WTC11 (cell line): ENCODE results near the gene EEF2K. TPM values are rescaled to one million over a fixed set of nuclear protein-coding genes. Genes with fewer than 3 reads are reported as not detected.

Source experiments
- ATAC-seq: fragments of 200-7000 bp; cut with Tn5 transposase; 2 replicates; pipeline ENCODE4 v1.10.0; 2021; ENCODE audit warnings: mild to moderate bottlenecking, moderate library complexity
- CTCF ChIA-PET: fragments of 300-600 bp; sonication (Branson Sonifier 250); formaldehyde crosslinking; loops from one replicate; lab custom pipeline; 2021; ENCODE audit warnings: antibody characterized with exemption; lab: Charles Lee
- POLR2A ChIA-PET: fragments of 350-600 bp; sonication (Branson Sonifier 250); formaldehyde crosslinking; loops from one replicate; lab custom pipeline; 2021; ENCODE audit warnings: antibody characterized with exemption; lab: Charles Lee
- DNase-seq: peaks from one replicate; pipeline ENCODE4 v3.0.0; 2021; ENCODE audit warnings: low spot score
- H3K27ac Mint-ChIP-seq: 2 replicates; pipeline ENCODE4 v1.8.0; 2021; ENCODE audit warnings: mixed read lengths
- H3K27me3 Mint-ChIP-seq: 2 replicates; pipeline ENCODE4 v1.8.0; 2021; ENCODE audit warnings: low read depth, mild to moderate bottlenecking, moderate library complexity, mixed read lengths
- H3K36me3 Mint-ChIP-seq: 2 replicates; pipeline ENCODE4 v1.8.0; 2021; ENCODE audit warnings: mixed read lengths
- H3K4me1 Mint-ChIP-seq: 2 replicates; pipeline ENCODE4 v1.8.0; 2022; ENCODE audit warnings: mixed read lengths
- H3K4me3 Mint-ChIP-seq: 2 replicates; pipeline ENCODE4 v1.8.0; 2021; ENCODE audit warnings: mild to moderate bottlenecking, moderate library complexity, mixed read lengths
- H3K9me3 Mint-ChIP-seq: 2 replicates; pipeline ENCODE4 v1.8.0; 2021; ENCODE audit warnings: mixed read lengths
- AFF4 ChIP-seq: sonication (generic); formaldehyde crosslinking; IDR thresholded peaks from 2 replicates; pipeline ENCODE4 v1.8.1; 2023; ENCODE audit warnings: mild to moderate bottlenecking, missing genetic modification reagents, borderline replicate concordance
- ATF6 ChIP-seq: sonication (generic); formaldehyde crosslinking; IDR thresholded peaks from 2 replicates; pipeline ENCODE4 v1.8.1; 2023; ENCODE audit warnings: mild to moderate bottlenecking, missing genetic modification reagents
- CREB1 ChIP-seq: sonication (generic); formaldehyde crosslinking; IDR thresholded peaks from 2 replicates; pipeline ENCODE4 v1.8.0; 2023; ENCODE audit warnings: mild to moderate bottlenecking, missing genetic modification reagents
- CTCF ChIP-seq: fragments of 200-600 bp; IDR thresholded peaks from 2 replicates; pipeline ENCODE4 v1.8.0; 2022; ENCODE audit warnings: antibody characterized with exemption
- ESRRA ChIP-seq: sonication (generic); formaldehyde crosslinking; IDR thresholded peaks from 2 replicates; pipeline ENCODE4 v1.8.1; 2022; ENCODE audit warnings: mild to moderate bottlenecking, missing genetic modification reagents, borderline replicate concordance
- FOXP1 ChIP-seq: sonication (generic); formaldehyde crosslinking; IDR thresholded peaks from 2 replicates; pipeline ENCODE4 v1.8.0; 2022; ENCODE audit warnings: missing genetic modification reagents, mild to moderate bottlenecking, moderate library complexity, borderline replicate concordance
- NFATC4 ChIP-seq: fragments of 250-450 bp; sonication (Bioruptor Pico); IDR thresholded peaks from 2 replicates; pipeline ENCODE4 v1.9.0; 2021; ENCODE audit warnings: mild to moderate bottlenecking
- NFYB ChIP-seq: sonication (generic); formaldehyde crosslinking; conservative IDR thresholded peaks from 2 replicates; pipeline ENCODE4 v1.8.0; 2022; ENCODE audit warnings: low read depth, missing genetic modification reagents
- NR1H2 ChIP-seq: sonication (generic); formaldehyde crosslinking; IDR thresholded peaks from 2 replicates; pipeline ENCODE4 v1.9.0; 2021; ENCODE audit warnings: mild to moderate bottlenecking, moderate library complexity, missing genetic modification reagents
- NR2C2 ChIP-seq: sonication (generic); formaldehyde crosslinking; IDR thresholded peaks from 2 replicates; pipeline ENCODE4 v1.8.0; 2022; ENCODE audit warnings: mild to moderate bottlenecking, missing genetic modification reagents
- OVOL2 ChIP-seq: fragments of 250-450 bp; sonication (Bioruptor Pico); IDR thresholded peaks from 2 replicates; pipeline ENCODE4 v1.9.0; 2021; ENCODE audit warnings: mild to moderate bottlenecking, borderline replicate concordance
- RORB ChIP-seq: fragments of 250-450 bp; sonication (Bioruptor Pico); IDR thresholded peaks from 2 replicates; pipeline ENCODE4 v1.9.0; 2021; ENCODE audit warnings: mild to moderate bottlenecking
- SMAD3 ChIP-seq: sonication (generic); formaldehyde crosslinking; IDR thresholded peaks from 2 replicates; pipeline ENCODE4 v1.8.0; 2022; ENCODE audit warnings: missing genetic modification reagents, mild to moderate bottlenecking, borderline replicate concordance
- TCF7 ChIP-seq: sonication (generic); formaldehyde crosslinking; IDR thresholded peaks from 2 replicates; pipeline ENCODE4 v1.8.0; 2022; ENCODE audit warnings: mild to moderate bottlenecking, low read depth, missing genetic modification reagents, moderate library complexity
- USF2 ChIP-seq: sonication (generic); formaldehyde crosslinking; IDR thresholded peaks from 2 replicates; pipeline ENCODE4 v1.8.1; 2023; ENCODE audit warnings: mild to moderate bottlenecking, missing genetic modification reagents, moderate library complexity
- ZNF219 ChIP-seq: sonication (generic); formaldehyde crosslinking; IDR thresholded peaks from 2 replicates; pipeline ENCODE4 v1.8.0; 2023; ENCODE audit warnings: missing genetic modification reagents, mild to moderate bottlenecking, borderline replicate concordance
- ZNF317 ChIP-seq: sonication (generic); formaldehyde crosslinking; IDR thresholded peaks from 2 replicates; pipeline ENCODE4 v1.8.1; 2023; ENCODE audit warnings: low read depth, mild to moderate bottlenecking, moderate library complexity, missing genetic modification reagents, borderline replicate concordance
- ZNF396 ChIP-seq: fragments of 250-450 bp; sonication (Bioruptor Pico); IDR thresholded peaks from 2 replicates; pipeline ENCODE4 v1.8.0; 2021; ENCODE audit warnings: mild to moderate bottlenecking, moderate library complexity, borderline replicate concordance
- total RNA-seq: library from RNA; stranded (reverse); gene quantifications from 3 replicates; pipeline ENCODE4 v1.2.3, GENCODE V29; 2021

Gene EEF2K
- total RNA-seq, 1 experiment from 2014 or later: 26.7 TPM

GRCh38 chr16:22183335-22183734, 22.7 kb upstream of the EEF2K start:
- CTCF ChIA-PET: interaction anchor here (0.9 to 2.9 kb wide), 10 partner anchors 8 to 182 kb away, joined by 3 to 11 read pairs (median 4); partner anchors contain the start of gene MOSMO
- no peaks in the 10 kb centered on the region for H3K9me3 Mint-ChIP-seq
- TF ChIP-seq ESRRA (CRISPR knock-in tag): no peak
- no peak for TF ChIP-seq USF2 (CRISPR knock-in tag)
- TF ChIP-seq ATF6 (CRISPR knock-in tag): no peak
- TF ChIP-seq, all 79 proteins: peak for 0
- DNase-seq (no peak), ATAC-seq (no peak)
- Mint-ChIP-seq H3K27me3 (no peaks in the 10 kb centered on the region), H3K4me1 (peaks cover 7% of the 10 kb centered on the region; the same call in 1 of the 2 replicates), H3K4me3 (no peak overlapping the region), H3K27ac (no peak overlapping the region), H3K36me3 (no peaks in the 10 kb centered on the region)
- POLR2A ChIA-PET: no interaction called here

GRCh38 chr16:22183901-22184614, 22.0 kb upstream of the EEF2K start:
- CTCF ChIA-PET: interaction anchor here (0.6 to 2.9 kb wide), 24 partner anchors 9 to 182 kb away, joined by 3 to 11 read pairs (median 4); partner anchors contain the start of gene MOSMO
- TF ChIP-seq TCF7 (CRISPR knock-in tag) (no peak), RORB (CRISPR knock-in tag) (no peak), CTCF (peak; percentile 21; the same call in 1 of the 2 replicates), CREB1 (no peak), OVOL2 (CRISPR knock-in tag) (no peak), NFYB (CRISPR knock-in tag) (no peak)

GRCh38 chr16:22184615-22184968, 21.5 kb upstream of the EEF2K start:
- DNase-seq (no peak), ATAC-seq (no peak)
- H3K27ac Mint-ChIP-seq: no peak overlapping the region
- no peak overlapping the region for H3K4me3 Mint-ChIP-seq
- peaks cover 10% of the 10 kb centered on the region for H3K27me3 Mint-ChIP-seq
- TF ChIP-seq NR1H2 (CRISPR knock-in tag) (no peak), SMAD3 (CRISPR knock-in tag) (no peak), AFF4 (CRISPR knock-in tag) (no peak), ZNF317 (CRISPR knock-in tag) (no peak), FOXP1 (no peak), NFATC4 (CRISPR knock-in tag) (no peak), ZNF396 (CRISPR knock-in tag) (no peak), NR2C2 (no peak), ZNF219 (CRISPR knock-in tag) (no peak)
- peaks cover 18% of the 10 kb centered on the region for H3K4me1 Mint-ChIP-seq
- ChIA-PET POLR2A (no interaction called here), CTCF (interaction anchor here (0.6 to 2.9 kb wide), 23 partner anchors 10 to 183 kb away, joined by 3 to 11 read pairs (median 4); partner anchors contain the start of gene MOSMO)
- H3K9me3 Mint-ChIP-seq: no peaks in the 10 kb centered on the region
- no peaks in the 10 kb centered on the region for H3K36me3 Mint-ChIP-seq

More at GRCh38 chr16:22183901-22184614, 22.0 kb upstream of the EEF2K start:
- Mint-ChIP-seq H3K9me3 (no peaks in the 10 kb centered on the region), H3K27ac (no peak overlapping the region), H3K36me3 (no peaks in the 10 kb centered on the region), H3K4me1 (peaks cover 13% of the 10 kb centered on the region), H3K27me3 (peaks cover 5% of the 10 kb centered on the region), H3K4me3 (no peak overlapping the region)
- ATAC-seq (peak; percentile 59), DNase-seq (peak; percentile 70)
- POLR2A ChIA-PET: no interaction called here
